HG03558 (cell line): ENCODE data around the gene ZNF576.
A peak's percentile ranks its signal among the peaks of the same experiment; 100 is the strongest.
"Not testable (repeated sequence)": the region's sequence is repeated elsewhere in the genome, so short reads cannot be mapped to it uniquely, and the experiment has no call there.

Source experiments
- ATAC-seq: cut with Tn5 transposase; IDR thresholded peaks from one replicate; pipeline ENCODE4 v1.9.1; 2021; ENCODE audit warnings: moderate number of reproducible peaks; ENCODE audit not compliant: unreplicated experiment; ENCODE audit errors: extremely low read depth

Gene ZNF576

DNA sequence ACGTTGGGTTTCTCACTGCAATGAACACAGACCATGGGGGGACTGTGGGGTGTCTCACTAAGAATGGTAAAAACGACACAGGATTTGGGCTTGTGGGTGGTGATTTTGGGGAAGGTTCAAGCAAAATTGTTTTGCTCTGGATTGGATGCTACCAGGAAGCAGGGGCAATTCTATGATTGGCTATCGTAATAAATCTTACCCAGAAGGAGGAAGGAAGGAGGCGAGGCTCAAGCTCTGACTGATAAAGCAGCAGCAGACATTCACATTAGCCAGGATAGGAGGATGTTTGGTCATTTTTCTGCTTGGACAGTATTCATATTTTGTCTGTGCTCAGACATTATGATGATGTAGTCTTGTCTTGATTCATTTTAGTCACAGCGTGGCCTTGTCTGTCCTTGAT, 1.5 kb downstream of the ZNF576 start:
- no peak for ATAC-seq

DNA sequence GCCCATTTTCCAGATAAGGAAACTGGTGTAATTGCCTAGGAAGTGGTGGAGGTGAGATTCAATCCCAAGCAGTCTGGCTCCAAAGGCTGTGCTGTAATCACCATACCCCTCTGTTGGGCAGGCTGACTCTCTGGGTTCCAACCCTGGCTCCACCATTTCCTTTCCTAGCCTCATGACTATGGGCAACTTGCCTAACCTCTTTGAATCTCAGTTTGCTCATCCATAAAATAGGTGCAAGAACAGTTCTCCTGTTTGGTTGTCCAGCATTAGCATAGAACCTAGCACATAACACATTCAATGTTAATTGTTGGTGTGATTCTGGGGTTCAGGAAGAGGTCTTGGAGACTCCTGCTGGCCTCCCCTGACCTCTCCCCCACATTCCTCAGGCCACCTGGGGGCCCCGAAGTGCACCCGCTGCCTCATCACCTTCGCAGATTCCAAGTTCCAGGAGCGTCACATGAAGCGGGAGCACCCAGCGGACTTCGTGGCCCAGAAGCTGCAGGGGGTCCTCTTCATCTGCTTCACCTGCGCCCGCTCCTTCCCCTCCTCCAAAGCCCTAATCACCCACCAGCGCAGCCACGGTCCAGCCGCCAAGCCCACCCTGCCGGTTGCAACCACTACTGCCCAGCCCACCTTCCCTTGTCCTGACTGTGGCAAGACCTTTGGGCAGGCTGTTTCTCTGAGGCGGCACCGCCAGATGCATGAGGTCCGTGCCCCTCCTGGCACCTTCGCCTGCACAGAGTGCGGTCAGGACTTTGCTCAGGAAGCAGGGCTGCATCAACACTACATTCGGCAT, 2.2 kb downstream of the ZNF576 start:
- no peak for ATAC-seq

DNA sequence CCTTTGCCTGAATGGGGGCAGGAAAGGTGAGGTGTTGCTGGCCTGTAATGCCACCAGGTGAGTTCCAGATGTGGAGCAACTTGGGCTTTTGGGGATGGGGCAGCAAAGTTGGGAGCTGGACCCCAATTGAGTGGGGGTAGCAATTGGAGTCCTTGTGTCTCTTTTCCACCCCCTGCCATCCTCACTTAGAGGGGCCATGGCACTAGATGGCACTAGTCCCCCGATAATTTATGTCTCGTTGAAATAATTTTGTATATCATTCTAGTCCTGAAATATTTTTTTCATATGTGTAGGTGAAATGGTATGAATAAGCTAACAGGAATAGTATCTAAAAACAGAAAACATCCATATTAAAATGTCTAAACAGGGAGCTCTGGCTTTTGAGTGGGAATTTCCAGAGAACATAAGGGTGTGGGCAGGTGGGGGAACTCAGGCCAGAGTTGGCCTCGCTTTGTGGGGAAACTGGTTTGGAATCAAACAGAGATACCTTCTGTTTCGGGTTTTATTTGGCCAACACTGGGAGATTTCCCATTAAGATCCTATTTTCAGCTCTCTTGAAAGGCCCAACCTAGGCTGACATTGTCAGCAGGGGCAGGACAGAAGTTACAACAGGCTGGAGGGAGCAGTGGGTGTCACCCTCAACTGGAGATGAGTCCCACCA, 3.4 kb downstream of the ZNF576 start:
- no peak for ATAC-seq

DNA sequence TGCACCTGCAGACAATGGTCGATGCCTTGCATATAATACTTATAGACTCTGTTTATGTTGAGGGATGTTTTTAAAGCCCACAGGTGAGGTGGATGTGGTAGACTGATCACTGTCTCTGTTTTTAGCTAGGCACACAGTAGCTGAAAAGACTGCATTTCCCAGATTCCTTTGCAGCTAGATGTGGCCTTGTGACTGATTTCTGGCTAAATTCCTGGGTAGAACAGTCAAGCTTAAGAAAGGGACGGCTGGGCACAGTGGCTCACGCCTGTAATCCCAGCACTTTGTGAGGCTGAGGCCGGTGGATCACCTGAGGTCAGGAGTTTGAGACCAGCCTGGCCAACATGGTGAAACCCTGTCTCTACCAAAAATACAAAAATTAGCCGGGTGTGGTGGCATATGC, 3.9 kb downstream of the ZNF576 start:
- ATAC-seq, result not testable (repeated sequence)

DNA sequence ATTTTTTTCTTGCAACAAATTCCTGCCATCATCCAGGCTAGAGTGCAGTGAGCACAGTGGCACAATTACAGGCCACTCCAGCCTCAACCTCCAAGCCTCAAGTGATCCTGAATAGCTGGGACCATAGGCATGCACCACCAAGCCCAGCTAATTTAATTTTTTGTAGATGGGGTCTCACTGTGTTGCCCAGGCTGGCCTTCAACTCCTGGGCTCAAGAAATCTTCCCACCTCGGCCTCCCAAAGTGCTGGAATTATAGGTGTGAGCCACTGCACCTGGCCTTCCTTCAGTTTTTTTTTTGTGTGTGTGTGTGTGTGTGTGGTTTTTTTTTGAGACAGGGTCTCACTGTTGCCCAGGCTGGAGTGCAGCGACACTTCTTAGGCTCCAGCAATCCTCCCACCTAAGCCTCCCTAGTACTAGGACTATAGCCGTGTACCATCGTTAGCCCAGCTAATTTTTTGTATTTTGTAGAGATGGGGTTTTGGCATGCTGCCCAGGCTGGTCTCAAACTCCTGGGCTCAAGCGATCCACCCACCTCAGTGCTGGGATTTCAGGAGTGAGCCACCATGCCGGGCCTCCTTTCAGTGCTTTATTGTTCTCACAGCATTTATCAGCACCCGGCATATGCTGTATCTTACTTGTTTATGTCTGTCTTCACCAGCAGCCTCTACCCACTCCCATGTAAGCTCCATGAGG, 9.6 kb downstream of the ZNF576 start:
- ATAC-seq, result no peak

DNA sequence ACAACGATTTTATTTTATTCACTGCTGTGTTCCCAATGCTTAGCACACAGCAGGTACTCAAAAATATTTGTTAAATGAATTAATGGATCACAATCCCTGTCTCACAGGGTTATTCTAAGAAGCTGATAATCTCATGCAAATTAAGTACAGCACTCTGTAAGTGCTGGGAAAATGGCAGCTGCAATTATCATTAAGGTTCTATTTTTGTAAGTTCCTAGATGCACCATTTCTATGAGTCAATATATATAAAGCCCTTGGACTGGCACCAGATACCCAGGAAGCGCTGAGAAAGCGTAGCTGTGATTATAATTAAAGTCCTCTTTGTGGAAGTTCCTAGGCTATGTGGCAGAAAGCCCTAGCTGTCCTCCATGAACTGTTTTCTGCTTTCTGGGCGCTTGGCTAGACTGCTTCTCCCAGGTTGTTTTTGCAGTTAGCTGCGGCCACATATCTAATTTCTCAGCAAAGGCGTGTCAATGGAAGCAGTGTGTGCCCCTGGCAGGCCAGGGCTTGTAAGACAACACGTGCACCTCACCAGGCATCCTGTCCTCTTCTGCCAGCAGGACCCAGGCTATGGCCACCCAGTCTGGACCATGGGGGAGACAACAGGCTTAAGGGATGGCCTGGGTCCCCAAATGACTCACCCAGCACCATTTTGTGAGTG, 10.3 kb downstream of the ZNF576 start:
- ATAC-seq, result no peak

DNA sequence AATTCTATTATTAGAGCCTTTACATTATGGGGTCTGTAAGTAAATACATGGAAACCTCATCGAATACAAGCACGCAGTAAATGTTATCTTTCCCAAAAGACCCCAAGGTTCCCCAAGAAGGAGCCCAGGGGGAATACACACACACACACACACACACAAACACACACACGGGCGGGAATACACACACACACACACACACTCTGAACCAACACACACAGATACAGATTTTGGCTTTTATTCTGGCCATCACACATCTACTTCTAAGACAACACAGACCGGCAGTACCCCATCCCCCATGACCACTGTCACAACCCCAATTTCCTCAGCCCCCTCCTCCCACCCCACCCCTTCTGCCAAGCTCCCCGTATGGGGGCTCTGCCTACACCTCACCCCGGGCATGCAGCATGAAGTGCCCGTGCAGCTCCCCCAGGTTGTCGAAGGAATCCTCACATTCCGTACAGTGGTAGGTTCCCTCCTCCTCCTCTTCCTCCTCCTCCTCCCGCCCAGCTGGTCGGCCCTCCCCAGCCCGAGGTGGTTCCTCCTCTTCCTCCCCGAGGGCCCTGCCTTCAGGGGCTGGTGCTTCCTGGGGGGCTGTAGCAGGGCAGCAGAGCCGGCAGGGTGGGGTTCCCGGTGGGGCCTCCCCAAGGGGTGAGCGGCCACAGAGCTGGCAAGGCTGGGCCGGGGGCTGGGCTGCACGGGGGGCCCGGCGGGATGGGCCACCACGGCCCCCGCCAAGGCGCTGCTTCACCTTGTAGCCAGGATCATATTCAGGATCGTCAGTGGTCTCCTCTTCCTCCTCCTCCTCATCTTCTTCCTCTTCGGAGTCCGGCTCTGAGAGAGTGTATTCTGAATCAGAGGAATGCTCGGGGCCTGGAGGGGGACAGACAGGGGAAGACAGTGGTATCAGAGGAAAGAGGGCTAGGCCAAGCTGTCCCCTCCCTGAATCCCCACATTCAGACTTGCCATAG, 11.1 kb downstream of the ZNF576 start:
- no peak for ATAC-seq

DNA sequence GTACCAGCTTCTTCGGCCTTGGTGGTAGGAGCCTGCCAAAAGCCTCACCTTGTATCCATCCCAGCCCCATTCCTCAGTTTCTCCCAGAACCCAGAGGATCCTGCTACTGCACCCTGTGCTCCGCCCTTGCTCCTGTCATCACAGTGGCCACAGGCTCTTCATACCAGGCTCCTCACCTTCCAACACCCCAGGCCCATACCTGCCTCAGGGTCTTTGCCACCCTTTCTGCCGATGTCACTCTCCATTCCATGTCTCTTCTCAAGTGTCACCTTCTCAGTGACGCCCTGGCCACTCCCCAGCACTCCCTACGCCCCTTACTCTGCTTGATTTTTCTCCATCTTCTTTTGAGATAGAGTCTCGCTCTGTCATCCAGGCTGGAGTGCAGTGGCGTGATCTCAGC, 13.5 kb downstream of the ZNF576 start:
- ATAC-seq, result no peak

DNA sequence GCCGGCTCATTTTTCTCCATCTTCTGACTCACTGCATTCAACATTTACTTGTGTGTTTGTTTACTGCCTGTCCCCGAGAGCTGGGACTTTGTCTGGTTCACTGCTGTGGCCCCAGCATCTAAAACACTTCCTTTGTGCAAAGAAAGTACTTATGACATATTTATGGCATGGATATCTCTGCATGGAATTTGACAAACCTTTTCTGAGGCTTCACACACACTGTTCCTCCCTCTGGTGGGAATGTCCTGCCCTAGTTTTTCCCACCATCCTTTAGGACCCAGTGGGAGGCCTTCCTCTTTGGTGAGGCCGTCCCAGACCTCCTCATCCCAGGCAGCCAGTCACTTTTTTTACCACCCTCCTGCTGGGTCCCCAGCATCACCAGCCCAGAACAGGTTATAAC, 14.1 kb downstream of the ZNF576 start:
- no peak for ATAC-seq

DNA sequence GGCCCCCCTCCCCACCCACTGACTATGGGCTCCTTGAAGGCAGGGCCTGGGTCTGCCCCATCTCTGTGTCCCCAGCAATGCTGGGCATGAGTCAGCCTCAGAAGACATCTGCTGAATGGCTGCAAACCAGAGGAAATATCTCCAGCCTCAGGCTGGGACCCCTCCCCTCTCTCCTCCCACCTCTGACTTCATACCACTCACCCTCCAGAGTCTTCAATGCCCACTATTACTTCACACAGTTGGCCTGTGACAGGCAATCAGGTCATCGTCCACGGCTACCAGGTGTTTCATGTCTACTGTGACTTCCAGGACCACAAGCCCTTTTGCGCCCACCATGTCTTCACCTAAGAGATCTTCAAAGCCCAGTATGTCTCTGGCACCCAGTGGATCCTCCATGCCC, 15.4 kb downstream of the ZNF576 start, which contains the start of gene SRRM5:
TSS of gene SRRM5 (plus strand) at position 301 of the 400 bp plus-strand sequence. CDS start at position 335, 34 bp downstream.
- no peak for ATAC-seq

DNA sequence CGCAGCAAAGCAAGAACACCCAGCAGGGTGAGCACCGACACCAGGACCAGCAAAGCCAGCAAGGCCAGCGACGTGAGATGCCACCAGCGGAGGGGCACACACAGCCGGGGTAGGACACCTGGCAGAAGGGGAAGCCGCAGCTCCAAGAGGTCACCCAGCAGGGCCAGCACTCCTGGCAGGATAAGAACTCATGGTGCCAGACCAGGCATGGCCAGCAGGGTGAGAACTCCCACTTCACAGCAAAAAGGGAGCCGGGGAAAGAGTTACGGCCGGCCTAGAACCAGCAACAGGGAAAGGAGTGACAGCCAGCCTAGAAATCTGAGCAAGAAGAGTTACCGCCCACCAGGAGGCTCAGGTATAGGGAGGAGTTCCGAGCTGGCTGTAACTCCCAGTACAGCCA, 16.0 kb downstream of the ZNF576 start:
- no peak for ATAC-seq

DNA sequence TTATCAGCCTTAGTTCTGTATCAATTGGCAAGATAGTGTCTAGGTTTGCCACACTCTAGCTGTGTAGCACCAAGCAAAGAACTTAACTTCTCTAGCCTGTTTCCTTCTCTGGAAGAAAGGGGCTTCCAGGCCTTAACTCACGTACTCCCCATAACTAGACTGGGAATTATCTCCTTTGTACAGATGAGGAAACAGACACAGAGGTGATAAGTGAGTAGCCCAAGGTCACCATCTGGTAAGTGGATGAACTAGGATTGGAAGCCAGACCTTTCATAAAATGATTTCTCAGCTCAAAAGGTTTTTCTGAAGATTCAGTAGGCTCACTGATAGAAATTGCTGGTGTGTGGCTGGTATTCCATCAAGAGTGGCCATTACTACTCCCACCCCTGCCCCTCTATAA, 19.9 kb downstream of the ZNF576 start:
- no peak for ATAC-seq

DNA sequence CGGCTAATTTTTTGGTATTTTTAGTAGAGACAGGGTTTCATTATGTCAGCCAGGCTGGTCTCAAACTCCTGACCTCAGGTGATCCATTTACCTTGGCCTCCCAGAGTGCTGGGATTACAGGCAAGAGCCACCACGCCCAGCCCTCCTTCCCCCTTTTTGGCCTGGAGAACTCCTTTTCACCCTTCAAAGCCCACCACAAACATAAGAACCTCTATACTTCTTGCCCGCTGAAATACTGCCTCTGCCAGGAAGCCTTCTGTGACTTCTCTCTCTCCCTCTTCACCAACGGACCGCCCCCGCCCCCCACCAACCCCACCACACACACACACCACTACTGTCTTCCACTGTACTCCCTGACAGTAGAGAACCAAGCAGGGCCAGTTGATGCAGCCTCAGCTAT, 20.6 kb downstream of the ZNF576 start:
- no peak for ATAC-seq

DNA sequence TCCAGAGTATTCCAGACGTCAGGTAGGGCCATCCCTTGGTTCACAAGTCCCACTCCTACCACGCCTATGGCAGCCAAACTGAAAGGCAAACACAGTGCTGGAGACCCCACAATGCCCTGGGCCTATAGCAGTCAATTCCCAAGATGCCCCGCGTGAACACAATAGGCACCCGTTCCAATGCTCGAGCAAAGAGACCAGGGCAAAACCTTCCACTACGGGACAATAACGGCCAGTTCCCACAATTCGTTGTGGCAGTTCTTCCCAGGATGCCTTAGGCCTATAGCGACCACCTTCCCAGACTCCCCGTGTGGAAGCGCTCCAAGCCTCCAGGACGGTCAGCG, 22.5 kb downstream of the ZNF576 start:
- ATAC-seq, result no peak

DNA sequence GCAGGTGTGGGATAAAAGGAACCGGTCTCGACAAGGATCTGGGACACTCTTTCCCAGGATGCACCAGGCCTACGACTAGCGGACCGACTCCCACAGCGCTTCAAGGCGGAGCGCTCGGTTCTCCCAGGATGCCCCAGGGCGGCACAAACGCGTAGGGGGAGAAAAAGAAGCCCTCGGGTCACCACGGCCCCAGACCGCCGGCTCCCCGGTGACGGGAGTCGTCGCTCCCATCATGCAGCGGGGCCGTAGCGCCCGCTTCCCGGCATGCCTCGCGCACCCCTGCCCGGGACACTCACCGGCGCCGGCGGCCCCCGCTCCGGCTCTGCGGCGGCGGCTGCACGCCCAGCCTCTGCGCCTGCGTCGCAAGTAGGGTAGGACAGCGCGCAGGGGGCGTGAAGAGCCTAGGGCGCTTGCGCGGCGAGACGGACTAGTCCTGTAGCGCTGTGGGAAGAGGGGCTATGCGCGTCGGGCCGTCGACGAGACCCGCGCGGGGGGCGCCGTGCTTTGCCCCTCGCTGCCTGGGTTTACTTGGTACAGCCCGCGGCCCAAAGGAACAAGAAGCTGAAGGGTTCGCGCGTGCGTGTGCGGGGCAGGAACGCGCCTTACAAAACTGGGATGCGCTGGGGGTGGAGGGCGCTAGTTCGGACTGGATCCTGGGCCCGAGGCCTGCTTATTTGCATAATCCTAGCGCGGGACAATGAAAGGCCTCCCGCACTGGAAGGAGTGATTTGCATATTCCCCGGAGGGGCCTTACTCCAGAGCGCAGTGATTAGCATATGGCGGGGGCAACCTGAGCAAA, 23.1 kb downstream of the ZNF576 start, which contains the start of gene ZNF428:
TSS of gene ZNF428 (minus strand) at position 368 of the 799 bp plus-strand sequence. CDS start 5,325 bp downstream, outside the sequence.
- ATAC-seq, result peak; percentile 51

DNA sequence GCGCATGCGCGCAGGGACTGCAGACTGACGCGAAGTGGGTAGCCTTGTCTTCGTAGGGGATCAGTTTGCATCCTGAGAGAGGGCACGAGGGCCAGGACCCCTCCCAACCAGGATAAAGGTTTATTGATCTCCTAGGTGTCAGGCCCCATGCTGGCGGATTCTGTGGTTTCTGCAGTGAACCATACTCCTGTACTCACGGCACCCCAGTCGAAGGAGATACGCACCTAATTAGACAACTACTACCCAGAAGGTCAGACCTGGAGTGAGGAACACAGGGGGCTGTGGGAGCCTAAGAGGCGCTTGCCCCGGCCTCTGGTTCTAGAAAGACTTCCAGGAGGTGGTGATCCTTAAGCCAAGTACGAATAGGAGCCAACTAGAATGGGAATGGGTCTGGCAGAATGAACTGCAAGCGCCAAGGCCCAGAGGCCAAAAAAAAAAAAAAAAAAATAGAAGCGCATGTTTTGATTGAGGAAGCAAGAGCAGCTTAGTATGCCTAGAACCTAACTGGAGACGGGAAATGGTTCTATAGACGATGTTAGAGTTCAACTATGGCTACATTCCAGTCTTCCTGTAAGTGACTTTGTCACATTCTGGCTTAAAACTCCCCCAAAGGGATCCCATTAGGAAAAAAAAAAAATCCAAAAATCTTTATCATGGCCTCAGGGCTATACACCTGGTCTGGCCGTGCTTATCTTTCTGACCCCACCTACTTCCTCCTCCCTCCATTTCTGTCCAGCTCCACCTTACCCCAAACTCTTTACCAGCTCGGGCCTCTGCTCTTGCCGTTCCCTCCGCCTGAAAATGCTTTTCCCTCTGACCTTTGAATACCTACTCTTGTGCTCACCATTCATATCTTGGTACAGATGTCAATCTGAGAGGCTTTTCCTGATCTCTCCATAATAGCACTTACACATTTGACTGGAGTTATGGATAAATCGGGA, 23.9 kb downstream of the ZNF576 start:
- no peak for ATAC-seq

DNA sequence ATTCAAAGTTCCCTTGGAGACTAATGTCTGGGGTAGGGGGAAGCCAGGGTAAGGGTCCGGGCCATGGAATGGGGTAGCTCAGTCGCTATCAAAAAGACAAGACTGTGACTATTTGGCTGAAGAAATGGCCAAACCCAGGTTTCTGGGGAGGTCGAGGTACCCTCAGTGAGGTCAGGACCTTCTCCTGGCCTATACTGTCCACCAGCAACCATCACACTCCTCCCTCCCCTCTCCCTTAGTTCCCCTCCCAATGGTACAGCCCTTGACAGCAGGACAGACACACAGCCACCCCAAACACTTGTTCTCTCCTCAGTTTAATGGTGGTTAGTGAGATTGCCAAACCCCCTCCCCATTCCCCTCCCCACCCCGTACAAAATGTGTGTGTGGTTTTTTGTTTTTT, 25.7 kb downstream of the ZNF576 start:
- no peak for ATAC-seq

DNA sequence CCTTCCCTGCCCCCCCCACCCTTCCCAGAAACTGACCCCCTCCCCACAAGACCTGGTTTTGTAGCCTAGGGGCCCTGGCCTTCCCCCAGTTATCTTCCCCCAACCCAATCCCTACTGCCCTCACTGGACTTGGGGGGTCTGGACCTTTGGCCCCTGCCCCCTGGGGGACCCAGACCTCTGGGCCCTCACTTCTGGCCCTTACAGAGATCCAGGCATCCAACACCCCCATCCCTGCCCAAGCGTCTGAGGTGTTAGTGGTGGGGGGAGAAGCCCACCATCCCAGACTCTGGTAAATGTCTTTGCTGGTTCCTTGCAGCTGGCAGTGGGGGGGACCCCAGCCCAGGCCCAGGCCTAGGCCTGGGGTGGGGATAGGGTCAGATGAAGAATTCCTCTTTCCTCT, 26.6 kb downstream of the ZNF576 start:
- no peak for ATAC-seq
